MM.1S (cell line): Measurements from ENCODE around the gene MDFI.

ENCODE experiments used
- DNase-seq: peaks from one replicate; pipeline ENCODE4 v3.0.0-alpha.2; 2015
- H2AFZ ChIP-seq: fragments of 300-600 bp; sonication (generic); 2 replicates; pipeline ENCODE4 v1.6.0; 2016; ENCODE audit warnings: antibody characterized with exemption, low read length
- H3F3A ChIP-seq: fragments of 300-600 bp; sonication (generic); 2 replicates; pipeline ENCODE4 v1.6.1; 2016; ENCODE audit warnings: mild to moderate bottlenecking, antibody characterized with exemption, low read length, moderate library complexity, mixed read lengths; ENCODE audit not compliant: insufficient read depth
- H3K27ac ChIP-seq: fragments of 300-600 bp; sonication (generic); 2 replicates; pipeline ENCODE4 v1.5.1; 2016; ENCODE audit warnings: mild to moderate bottlenecking, low read length
- H3K27me3 ChIP-seq: fragments of 300-600 bp; sonication (generic); replicated peaks from 2 replicates; pipeline ENCODE4 v1.6.0; 2016; ENCODE audit warnings: low read length; ENCODE audit not compliant: insufficient read depth
- H3K36me3 ChIP-seq: fragments of 300-600 bp; sonication (generic); replicated peaks from 2 replicates; pipeline ENCODE4 v1.6.1; 2016; ENCODE audit warnings: mild to moderate bottlenecking, low read length, mixed read lengths; ENCODE audit not compliant: insufficient read depth
- H3K4me1 ChIP-seq: fragments of 300-600 bp; sonication (generic); 2 replicates; pipeline ENCODE4 v1.6.1; 2016; ENCODE audit warnings: low read length, mixed read lengths
- H3K4me2 ChIP-seq: fragments of 300-600 bp; sonication (generic); 2 replicates; pipeline ENCODE4 v1.6.0; 2016; ENCODE audit warnings: low read depth, low read length
- H3K4me3 ChIP-seq: fragments of 300-600 bp; sonication (generic); 2 replicates; pipeline ENCODE4 v1.5.1; 2016; ENCODE audit warnings: low read length, mixed read lengths
- H3K79me2 ChIP-seq: fragments of 300-600 bp; sonication (generic); 2 replicates; pipeline ENCODE4 v1.6.1; 2016; ENCODE audit warnings: mixed run types, low read length, mixed read lengths
- H3K9ac ChIP-seq: fragments of 300-600 bp; sonication (generic); 2 replicates; pipeline ENCODE4 v1.6.1; 2016; ENCODE audit warnings: low read length, mixed read lengths
- H3K9me2 ChIP-seq: fragments of 300-600 bp; sonication (generic); replicated peaks from 2 replicates; pipeline ENCODE4 v1.6.1; 2016; ENCODE audit warnings: mild to moderate bottlenecking, low read length, mixed read lengths; ENCODE audit not compliant: insufficient read depth
- H3K9me3 ChIP-seq: fragments of 300-600 bp; sonication (generic); replicated peaks from 2 replicates; pipeline ENCODE4 v1.6.1; 2016; ENCODE audit warnings: mild to moderate bottlenecking, low read length, mixed read lengths; ENCODE audit not compliant: insufficient read depth
- H4K20me1 ChIP-seq: fragments of 300-600 bp; sonication (generic); 2 replicates; pipeline ENCODE4 v1.6.1; 2016; ENCODE audit warnings: mild to moderate bottlenecking, low read length, moderate library complexity, mixed read lengths; ENCODE audit not compliant: insufficient read depth
- CTCF ChIP-seq: fragments of 300-600 bp; sonication (generic); IDR thresholded peaks from 2 replicates; pipeline ENCODE4 v1.5.1; 2016; ENCODE audit warnings: antibody characterized with exemption, low read length, mixed read lengths
- EZH2 ChIP-seq: fragments of 300-600 bp; sonication (generic); optimal IDR thresholded peaks from 2 replicates; pipeline ENCODE3; 2017; ENCODE audit warnings: low read depth, mild to moderate bottlenecking, antibody characterized with exemption, low read length, mixed read lengths
- EZH2phosphoT487 ChIP-seq: fragments of 300-600 bp; sonication (generic); IDR thresholded peaks from 2 replicates; pipeline ENCODE4 v1.6.1; 2018; ENCODE audit warnings: antibody characterized with exemption, low read length

Gene MDFI

GRCh38 chr6:41596096-41596685 is 42.1 kb upstream of the MDFI start:
- Histone ChIP-seq H3K27ac (no peak overlapping the region), H2AFZ (no peak overlapping the region), H3F3A (no peaks in the 10 kb centered on the region), H3K4me1 (no peaks in the 10 kb centered on the region), H3K4me2 (no peak overlapping the region), H3K9me3 (no peaks in the 10 kb centered on the region), H3K9me2 (no peaks in the 10 kb centered on the region), H3K9ac (no peak overlapping the region), H3K27me3 (no peaks in the 10 kb centered on the region), H3K36me3 (no peaks in the 10 kb centered on the region), H4K20me1 (no peaks in the 10 kb centered on the region), H3K4me3 (no peak overlapping the region), H3K79me2 (no peaks in the 10 kb centered on the region)
- DNase-seq = no peak
- TF ChIP-seq EZH2phosphoT487 (no peak), CTCF (no peak), EZH2 (no peak)

GRCh38 chr6:41596807-41597206 is 41.5 kb upstream of the MDFI start:
- no peaks in the 10 kb centered on the region for H3K36me3 ChIP-seq
- H3K27ac ChIP-seq = no peak overlapping the region
- H3K9me3 ChIP-seq = no peaks in the 10 kb centered on the region
- no peaks in the 10 kb centered on the region for H3F3A ChIP-seq
- no peaks in the 10 kb centered on the region for H3K9me2 ChIP-seq
- no peaks in the 10 kb centered on the region for H3K4me1 ChIP-seq
- no peak overlapping the region for H3K4me3 ChIP-seq
- no peaks in the 10 kb centered on the region for H4K20me1 ChIP-seq
- DNase-seq = no peak
- no peaks in the 10 kb centered on the region for H3K79me2 ChIP-seq
- no peak for TF ChIP-seq EZH2
- TF ChIP-seq EZH2phosphoT487 = no peak
- no peak for TF ChIP-seq CTCF
- H3K9ac ChIP-seq = no peak overlapping the region
- H2AFZ ChIP-seq = no peak overlapping the region
- no peak overlapping the region for H3K4me2 ChIP-seq
- H3K27me3 ChIP-seq = no peaks in the 10 kb centered on the region

- Histone ChIP-seq H3K9me2 (no peaks in the 10 kb centered on the region), H2AFZ (no peak overlapping the region), H3K9ac (no peak overlapping the region), H3K9me3 (no peaks in the 10 kb centered on the region), H3K27ac (no peak overlapping the region), H3K36me3 (no peaks in the 10 kb centered on the region), H3K79me2 (no peaks in the 10 kb centered on the region), H3K4me3 (no peak overlapping the region), H3K4me2 (no peak overlapping the region), H3K27me3 (no peaks in the 10 kb centered on the region), H3F3A (no peaks in the 10 kb centered on the region), H4K20me1 (no peaks in the 10 kb centered on the region), H3K4me1 (no peaks in the 10 kb centered on the region)
- TF ChIP-seq CTCF (no peak), EZH2 (no peak), EZH2phosphoT487 (no peak)
- no peak for DNase-seq
Observed at GRCh38 chr6:41597246-41598000, 40.8 kb upstream of the MDFI start.
